NCI-H1930 (cell line): Measurements from ENCODE around the gene HSPE1.
"Not testable (repeated sequence)": the region's sequence is repeated elsewhere in the genome, so short reads cannot be mapped to it uniquely, and the experiment has no call there.

ENCODE experiments used
- DNase-seq, 2 experiments: peaks; one replicate each; lab custom pipeline; 2025; lab: John Stamatoyannopoulos, UW

HSPE1 gene

GRCh38 chr2:197498235-197498936 lies 1.8 kb upstream of the HSPE1 start:
- no peak for DNase-seq

- peak in 1 of 2 experiments; percentile 40 for DNase-seq
Measured at GRCh38 chr2:197498937-197499593, 1.1 kb upstream of the HSPE1 start.

- peak in 1 of 2 experiments; percentile 38 for DNase-seq
Measured at GRCh38 chr2:197500503-197501131, 438 bp downstream of the HSPE1 start.

GRCh38 chr2:197502201-197502600 lies 2.0 kb downstream of the HSPE1 start:
- no peak for DNase-seq

DNA sequence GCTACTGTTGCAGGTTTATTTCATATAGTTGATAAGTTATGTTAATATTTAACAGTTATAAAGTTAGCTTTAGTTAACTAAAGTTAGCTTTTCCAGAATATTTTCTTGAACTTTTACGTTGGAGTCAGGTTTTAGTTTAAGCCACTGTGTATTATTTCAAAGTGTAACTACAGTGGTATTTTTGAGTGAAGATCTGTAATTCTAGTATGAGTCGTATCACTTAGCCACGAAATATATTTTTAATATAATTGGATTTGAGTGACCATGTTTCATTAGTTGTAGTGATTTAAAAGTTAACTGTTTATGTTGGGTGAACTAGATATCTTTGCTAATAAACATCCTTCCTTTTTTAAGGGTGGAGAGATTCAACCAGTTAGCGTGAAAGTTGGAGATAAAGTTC lies 2.5 kb downstream of the HSPE1 start:
- no peak for DNase-seq

DNA sequence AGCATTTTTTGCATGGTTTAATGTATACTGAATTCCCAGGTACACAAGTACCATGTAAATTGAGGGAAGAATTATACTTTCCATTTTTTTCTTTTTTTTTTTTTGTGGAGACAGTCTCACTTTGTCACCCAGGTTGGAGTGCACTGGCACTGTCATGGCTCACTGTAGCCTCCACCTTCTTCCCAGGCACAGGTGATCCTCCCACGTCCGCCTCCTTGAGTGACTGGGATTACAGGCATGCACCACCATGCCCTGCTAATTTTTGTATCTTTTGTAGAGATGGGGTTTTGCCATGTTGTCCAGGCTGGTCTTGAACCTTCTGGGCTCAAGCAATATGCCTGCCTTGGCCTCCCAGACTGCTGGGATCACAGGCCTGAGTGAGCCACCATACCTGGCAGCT lies 3.8 kb downstream of the HSPE1 start:
- DNase-seq = no peak

- DNase-seq = no peak
Measured at GRCh38 chr2:197504512-197504911, 4.3 kb downstream of the HSPE1 start.

DNA sequence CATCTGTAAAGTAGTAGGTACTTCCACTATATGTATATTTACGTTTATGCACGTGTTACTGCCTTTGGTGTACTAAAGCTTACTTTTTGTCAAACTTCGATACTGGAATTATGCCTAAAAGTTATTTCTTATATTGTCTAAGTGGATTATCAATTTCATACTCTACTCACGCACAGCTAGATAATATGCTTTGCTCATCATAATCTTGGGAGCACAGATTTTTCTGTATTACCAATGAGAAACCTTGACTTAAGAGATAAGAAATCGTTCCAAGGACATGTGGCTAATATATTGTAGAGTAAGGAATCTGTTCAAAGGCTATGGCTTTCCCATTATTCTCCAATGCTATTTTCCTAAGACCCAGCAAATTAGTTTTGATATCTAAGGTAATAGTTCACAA lies 6.5 kb downstream of the HSPE1 start:
- no peak for DNase-seq

DNA sequence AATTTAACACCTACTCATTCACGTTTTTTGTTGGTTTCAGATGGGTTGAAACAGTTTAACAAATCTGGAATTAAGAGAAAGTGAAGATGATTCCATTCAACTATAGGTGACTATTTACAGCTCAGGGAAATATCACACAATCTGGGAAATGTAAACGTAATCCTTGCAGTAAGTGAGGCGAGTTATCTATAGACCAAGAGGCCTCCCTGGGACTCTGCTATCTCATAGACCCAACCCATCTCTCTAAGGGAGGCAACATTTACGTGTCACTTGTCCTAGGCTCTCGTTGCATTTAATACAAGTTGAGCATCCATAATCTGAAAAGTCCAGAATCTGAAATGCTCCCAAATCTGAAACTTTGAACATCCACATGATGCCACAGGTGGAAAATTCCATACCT lies 13.7 kb downstream of the HSPE1 start:
- no peak for DNase-seq

DNA sequence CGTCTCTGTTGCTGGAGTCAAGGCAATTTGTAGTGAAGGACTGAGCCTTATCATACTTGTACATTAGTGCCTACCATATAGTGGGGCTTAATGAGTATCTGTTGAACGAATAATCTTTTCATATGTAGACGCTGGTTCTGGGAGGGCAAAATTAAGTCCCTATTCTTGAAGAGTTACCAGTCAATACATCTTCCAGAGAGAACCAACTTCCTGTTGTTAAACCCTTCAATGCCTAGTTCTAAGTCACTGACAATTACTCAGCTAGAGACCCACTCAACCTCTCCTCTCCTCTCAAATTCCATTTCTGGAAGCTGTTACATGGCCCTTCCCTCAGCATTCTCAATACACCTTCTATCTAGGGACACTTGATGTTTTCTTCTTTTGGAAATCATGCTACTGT lies 14.6 kb downstream of the HSPE1 start:
- no peak for DNase-seq

DNA sequence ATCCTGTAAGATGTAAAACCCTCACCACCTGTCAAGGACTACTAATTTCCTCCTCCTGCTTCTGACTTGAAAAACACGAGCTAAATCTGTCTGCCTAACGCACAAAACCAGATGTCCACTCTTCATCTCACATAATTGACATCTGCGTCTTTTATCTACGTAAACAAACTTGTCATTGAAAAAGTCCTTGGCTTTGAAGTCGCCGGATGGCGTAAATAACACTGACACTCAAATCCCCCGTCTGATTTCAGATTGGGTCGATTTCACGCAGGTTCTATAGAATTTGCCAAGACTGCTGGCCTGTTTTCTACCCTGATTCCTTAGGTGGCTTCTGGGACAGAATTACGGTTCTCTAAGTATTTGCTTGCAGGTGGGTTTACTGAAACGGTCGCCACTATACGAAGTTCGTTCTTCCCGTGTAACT lies 15.1 kb downstream of the HSPE1 start:
- DNase-seq = no peak

DNA sequence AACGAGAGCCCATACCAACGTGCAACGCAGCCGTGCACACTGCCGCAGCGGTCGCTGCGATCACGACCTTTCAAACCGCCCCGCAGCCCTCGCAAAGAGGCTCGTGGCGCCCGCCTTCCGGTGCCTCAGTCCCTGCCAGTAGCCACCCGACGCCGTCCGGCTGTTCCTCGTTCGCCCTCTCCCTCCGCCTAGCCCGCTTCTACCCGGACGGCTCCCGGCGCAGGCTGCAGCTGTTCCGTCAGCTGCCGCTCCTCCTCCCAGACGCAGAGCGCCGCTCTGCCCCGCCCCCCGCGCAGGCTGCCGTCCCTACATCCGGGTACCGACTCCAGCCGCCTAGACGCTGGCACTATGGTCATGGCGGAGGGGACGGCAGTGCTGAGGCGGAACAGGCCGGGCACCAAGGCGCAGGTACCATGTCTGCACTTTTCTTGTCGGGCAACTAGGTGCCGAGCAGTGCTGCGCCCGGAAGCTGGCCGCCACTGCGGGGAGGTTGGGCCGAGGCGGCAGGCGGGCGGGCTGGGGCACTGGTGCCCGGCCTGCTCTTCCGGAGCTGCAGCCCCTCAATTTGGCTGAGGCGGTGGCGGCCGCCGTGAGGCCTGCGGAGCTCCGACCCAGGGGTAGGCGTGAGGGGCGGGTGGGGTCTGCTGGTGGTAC lies 15.7 kb downstream of the HSPE1 start, which contains the start of gene MOB4:
MOB4 (plus strand) TSS at position 328 of the 654 bp plus-strand sequence; CDS start at position 349, 21 bp downstream.
- DNase-seq = peak; percentile 90 to 91

DNA sequence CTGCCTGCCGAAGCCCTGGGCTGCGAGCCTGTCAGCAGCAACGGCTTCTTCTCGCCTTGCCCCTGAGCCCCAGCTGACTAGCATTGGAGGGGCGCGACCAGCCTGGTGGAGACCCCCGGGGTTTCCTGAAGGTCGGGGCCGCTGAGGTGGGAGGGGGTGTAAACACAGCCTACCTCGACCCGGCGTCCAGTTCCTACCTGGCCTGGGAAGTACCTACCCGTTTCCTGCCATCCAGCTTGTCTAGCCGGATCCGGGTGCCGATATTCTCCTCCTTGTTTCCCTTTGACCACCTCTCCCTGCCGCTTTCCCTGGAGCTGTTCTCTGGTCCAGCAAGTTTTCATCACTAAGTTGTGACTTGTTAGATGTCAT lies 16.2 kb downstream of the HSPE1 start:
- DNase-seq = peak in 1 of 2 experiments; percentile 7

DNA sequence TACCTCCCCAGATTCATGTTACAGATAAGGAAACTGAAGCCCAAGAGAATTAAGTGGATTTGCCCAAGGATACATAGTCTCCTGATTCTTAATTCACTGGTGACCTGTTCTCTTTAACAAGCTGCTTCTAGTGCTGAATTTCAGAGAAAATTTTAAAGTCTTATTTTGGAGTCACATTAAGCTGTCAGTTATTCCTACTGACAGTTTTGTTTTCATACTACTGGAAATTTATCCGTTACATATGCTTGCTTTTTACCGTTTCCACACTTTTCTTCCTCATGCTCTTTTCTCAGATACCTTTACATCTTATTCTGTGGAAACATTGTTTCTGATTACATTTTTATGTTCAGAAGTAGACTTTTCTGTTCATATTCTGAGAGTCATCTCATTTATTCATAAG lies 17.0 kb downstream of the HSPE1 start:
- no peak for DNase-seq

GRCh38 chr2:197538412-197538811 lies 38.2 kb downstream of the HSPE1 start:
- DNase-seq = no peak

- DNase-seq = no peak
Measured at GRCh38 chr2:197539734-197540133, 39.6 kb downstream of the HSPE1 start.

DNA sequence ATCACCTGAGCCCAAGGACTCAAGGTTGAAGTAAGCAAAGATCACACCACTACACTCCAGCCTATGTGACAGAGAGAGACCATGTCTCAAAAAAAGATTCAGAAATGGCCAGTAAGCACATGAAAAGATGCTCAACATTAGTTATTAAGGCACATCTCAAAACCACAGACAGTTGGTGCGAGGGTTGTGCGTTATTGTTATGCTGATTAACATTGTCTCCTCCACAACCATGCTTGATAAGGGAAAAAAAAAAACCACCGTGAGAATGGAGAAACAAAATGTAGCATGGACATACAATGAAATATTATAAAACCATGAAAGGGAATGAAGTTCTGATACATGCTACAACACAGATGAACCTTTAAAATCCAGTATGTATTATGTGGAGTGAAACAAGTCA lies 43.0 kb downstream of the HSPE1 start:
- DNase-seq = no peak

GRCh38 chr2:197547163-197547900 lies 47.2 kb downstream of the HSPE1 start:
- DNase-seq = no peak

- no peak for DNase-seq
Measured at GRCh38 chr2:197548582-197548981, 48.4 kb downstream of the HSPE1 start.

GRCh38 chr2:197551260-197551659 lies 51.1 kb downstream of the HSPE1 start:
- DNase-seq = not testable (repeated sequence)
